Measurements from ENCODE around the gene RHOV.
"Not testable (repeated sequence)": the region's sequence is repeated elsewhere in the genome, so short reads cannot be mapped to it uniquely, and the experiment has no call there.

Gene RHOV

DNA sequence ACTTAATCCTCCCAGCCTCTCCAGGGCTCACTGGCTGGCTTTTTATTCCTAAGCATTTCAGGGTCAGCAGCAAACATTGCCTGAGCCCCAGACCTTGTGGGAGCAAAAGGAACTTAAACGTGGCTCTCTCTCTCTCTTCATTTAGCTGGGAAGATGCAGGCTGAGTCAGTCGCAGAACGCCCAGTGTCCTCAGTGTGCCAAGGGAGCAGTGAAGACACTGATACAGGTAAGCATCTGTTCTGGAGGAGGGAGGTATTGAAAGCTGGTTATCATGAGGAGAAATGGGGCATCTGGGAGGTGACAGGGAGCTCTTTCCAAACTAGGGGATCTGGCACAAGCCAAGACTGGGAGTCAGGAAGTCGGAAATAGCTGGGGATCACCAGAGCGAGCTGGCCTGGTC is 4.3 kb downstream of the RHOV start:
- Mint-ChIP-seq H3K27me3 (no peaks in the 10 kb centered on the region), H3K4me3 (no peak overlapping the region), H3K9me3 (ENCODE audit: low read depth) (no peaks in the 10 kb centered on the region), H3K27ac (no peak overlapping the region), H3K4me1 (ENCODE audit: low read depth) (peaks cover 9% of the 10 kb centered on the region), H3K36me3 (no peaks in the 10 kb centered on the region)

DNA sequence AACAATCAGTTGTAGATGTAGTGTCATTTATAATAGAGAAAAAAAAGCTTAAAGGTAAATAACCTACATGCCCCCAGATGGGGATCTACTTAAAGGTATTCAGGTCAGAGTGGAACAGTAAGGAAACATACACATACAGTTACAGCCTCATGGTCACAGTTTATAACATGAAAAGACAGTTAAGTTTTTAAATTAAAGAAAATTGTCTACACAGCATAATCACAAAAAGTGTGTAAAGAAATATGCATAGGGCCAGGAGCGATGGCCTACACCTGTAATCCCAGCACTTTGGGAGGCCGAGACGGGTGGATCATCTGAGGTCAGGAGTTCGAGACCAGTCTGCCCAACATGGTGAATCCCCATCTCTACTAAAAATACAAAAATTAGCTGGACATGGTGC is 6.8 kb downstream of the RHOV start:
- Mint-ChIP-seq H3K36me3 (no peaks in the 10 kb centered on the region), H3K27ac (no peak overlapping the region), H3K9me3 (ENCODE audit: low read depth) (no peaks in the 10 kb centered on the region), H3K4me3 (no peak overlapping the region), H3K4me1 (ENCODE audit: low read depth) (peaks cover 2% of the 10 kb centered on the region), H3K27me3 (no peaks in the 10 kb centered on the region)

DNA sequence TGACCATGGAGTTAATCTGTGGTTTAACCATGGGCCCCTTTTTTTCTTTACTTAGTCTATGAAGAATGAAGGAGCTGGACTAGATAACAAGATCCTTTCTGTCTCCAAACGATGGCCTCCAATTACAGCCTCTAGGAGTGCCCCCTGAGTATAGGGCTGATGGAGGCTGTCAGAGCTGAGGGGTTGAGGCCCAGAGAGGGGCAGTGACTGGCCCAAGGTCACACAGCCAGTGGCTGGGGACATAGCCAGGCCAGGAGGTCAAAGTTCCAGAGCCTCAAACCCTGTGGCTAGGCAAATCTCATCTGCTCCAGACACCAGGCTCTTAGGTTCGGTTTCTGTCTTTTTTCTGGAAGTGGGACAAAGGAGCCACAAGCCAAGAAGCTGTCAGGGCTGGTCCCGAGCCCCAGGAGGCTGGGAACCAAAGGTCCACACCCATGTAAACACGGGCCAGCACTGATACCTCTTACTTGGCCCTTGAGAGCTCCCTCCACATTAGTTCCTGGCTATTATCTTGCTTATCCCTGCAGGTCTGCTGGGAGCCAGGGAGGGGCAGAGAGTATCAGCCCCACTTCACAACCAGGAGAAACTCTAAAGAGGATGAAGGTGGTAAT is 10.3 kb downstream of the RHOV start:
- H3K4me1 Mint-ChIP-seq (ENCODE audit: low read depth) = no peaks in the 10 kb centered on the region
- H3K36me3 Mint-ChIP-seq = no peaks in the 10 kb centered on the region
- no peaks in the 10 kb centered on the region for H3K27me3 Mint-ChIP-seq
- H3K9me3 Mint-ChIP-seq (ENCODE audit: low read depth) = no peaks in the 10 kb centered on the region
- H3K27ac Mint-ChIP-seq = no peak overlapping the region
- no peak overlapping the region for H3K4me3 Mint-ChIP-seq

DNA sequence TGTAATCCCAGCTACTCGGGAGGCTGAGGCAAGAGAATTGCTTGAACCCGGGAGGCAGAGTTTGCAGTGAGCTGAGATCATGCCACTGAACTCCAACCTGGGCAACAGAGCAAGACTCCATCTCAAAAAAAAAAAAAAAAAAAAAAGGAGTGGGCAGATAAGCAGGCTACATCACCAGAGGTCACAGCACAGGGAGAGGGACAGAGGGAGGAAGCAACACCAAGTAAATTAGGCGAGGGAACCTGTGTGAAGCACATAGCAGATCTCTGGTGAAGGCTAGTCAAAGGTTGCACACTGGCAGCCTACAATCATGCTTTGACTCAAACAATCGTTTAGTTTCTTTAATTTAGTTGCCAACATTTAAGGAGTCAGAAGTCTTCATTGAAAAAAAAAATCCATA is 12.9 kb downstream of the RHOV start:
- H3K4me3 Mint-ChIP-seq; H3K27me3 Mint-ChIP-seq; H3K4me1 Mint-ChIP-seq (ENCODE audit: low read depth); H3K27ac Mint-ChIP-seq; H3K9me3 Mint-ChIP-seq (ENCODE audit: low read depth); H3K36me3 Mint-ChIP-seq: not testable (repeated sequence)

DNA sequence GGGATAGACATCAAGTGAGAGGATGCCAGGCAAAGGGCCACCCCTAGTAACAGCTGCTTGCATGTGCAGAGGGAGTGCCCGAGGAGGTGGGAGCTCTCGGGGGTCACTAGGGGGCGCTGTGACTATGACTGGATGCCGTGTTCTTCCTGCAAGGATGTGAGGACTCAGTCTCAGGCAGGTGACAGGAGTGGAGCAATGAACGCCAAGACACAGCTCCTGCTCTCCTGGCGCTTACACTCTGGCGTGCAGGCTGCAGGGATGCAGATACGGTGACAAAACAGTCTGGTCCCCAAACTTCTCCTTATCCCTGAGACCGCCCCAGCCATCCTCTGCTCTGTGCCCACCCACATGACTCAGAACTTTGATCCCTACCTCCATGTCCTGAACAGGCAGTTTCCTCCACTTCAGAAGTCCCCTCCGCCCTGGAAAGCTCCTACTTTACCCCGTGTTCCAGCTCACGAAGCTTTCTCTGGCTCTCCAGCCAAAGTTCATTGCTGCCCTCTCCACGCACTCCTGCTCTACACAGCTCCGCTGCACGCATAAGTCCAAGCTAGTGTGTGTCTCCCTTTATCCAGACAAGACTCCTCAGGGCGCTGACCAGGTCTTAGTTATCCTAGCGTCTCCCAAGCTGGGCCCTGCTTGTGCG is 14.7 kb downstream of the RHOV start:
- Mint-ChIP-seq H3K4me1 (ENCODE audit: low read depth) (no peaks in the 10 kb centered on the region), H3K27ac (no peak overlapping the region), H3K4me3 (no peak overlapping the region)

DNA sequence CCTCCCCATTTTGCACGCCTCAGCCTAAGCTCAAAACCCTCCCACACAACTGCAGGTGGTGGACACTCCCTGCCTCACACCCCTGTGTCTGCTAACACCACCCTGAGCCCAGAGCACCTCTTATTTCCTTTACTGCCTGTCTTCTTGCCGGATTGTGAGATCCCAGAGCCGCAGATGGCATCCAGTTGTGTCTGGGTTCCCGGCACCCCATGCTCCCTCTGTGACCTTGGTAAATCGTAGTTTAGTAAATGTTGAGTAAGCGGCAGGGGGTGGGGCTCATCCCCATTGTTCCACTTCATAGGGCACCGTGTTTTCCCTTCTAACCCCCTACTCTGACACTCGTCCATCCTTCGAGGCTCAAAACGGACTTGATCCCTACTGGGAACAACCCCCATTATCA is 15.3 kb downstream of the RHOV start:
- no peaks in the 10 kb centered on the region for H3K4me1 Mint-ChIP-seq (ENCODE audit: low read depth)
- H3K9me3 Mint-ChIP-seq (ENCODE audit: low read depth) = no peaks in the 10 kb centered on the region
- H3K27me3 Mint-ChIP-seq = no peaks in the 10 kb centered on the region
- no peak overlapping the region for H3K27ac Mint-ChIP-seq
- H3K4me3 Mint-ChIP-seq = no peak overlapping the region
- H3K36me3 Mint-ChIP-seq = no peaks in the 10 kb centered on the region

More for the DNA sequence above, 14.7 kb downstream of the RHOV start:
- no peaks in the 10 kb centered on the region for H3K27me3 Mint-ChIP-seq
- H3K9me3 Mint-ChIP-seq (ENCODE audit: low read depth) = no peaks in the 10 kb centered on the region
- H3K36me3 Mint-ChIP-seq = no peaks in the 10 kb centered on the region

DNA sequence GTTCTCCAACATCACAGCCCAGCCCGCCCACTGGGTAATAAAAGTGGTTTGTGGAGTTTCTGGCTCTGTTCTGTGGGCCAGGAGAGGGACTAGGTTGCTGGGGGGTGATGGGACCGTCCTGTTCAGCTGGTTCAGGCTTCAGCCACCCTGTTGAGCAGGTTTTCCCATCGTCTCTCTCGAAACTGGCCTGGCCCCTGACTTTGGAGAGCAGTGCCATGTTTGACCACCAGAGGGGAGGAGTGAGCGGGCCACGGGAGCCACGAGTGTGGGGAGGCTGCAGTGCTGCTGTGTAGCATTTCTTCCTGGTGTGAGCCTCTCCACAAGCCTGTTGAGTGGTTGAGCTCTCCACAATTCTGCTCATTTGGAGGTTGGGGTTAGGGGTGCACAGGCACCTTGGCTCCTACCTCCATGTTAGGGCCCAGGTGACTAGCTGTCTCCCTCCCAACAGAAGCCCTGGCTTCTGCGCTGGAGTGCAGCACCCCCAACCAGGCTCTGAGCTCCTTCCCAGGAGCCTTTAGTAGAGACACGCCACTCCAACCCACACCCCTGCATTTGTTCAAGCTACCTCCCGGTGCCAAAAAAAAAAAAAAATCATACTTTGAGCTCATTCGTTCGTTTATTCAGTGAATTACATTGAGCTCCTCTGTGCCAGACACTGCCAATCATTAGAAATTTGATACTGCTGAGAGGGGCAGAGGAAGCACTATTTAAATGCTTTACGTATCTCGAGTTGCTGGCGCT is 16.3 kb downstream of the RHOV start:
- Mint-ChIP-seq H3K4me3 (no peak overlapping the region), H3K27ac (no peak overlapping the region), H3K4me1 (ENCODE audit: low read depth) (no peaks in the 10 kb centered on the region), H3K9me3 (ENCODE audit: low read depth) (no peaks in the 10 kb centered on the region), H3K27me3 (no peaks in the 10 kb centered on the region), H3K36me3 (no peaks in the 10 kb centered on the region)

DNA sequence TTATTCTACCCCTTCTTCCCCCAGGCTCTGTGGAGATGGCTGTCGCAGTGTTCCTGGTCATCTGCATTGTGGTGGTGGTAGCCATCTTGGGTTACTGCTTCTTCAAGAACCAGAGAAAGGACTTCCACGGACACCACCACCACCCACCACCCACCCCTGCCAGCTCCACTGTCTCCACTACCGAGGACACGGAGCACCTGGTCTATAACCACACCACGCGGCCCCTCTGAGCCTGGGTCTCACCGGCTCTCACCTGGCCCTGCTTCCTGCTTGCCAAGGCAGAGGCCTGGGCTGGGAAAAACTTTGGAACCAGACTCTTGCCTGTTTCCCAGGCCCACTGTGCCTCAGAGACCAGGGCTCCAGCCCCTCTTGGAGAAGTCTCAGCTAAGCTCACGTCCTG is 17.3 kb downstream of the RHOV start:
- no peak overlapping the region for H3K4me3 Mint-ChIP-seq

DNA sequence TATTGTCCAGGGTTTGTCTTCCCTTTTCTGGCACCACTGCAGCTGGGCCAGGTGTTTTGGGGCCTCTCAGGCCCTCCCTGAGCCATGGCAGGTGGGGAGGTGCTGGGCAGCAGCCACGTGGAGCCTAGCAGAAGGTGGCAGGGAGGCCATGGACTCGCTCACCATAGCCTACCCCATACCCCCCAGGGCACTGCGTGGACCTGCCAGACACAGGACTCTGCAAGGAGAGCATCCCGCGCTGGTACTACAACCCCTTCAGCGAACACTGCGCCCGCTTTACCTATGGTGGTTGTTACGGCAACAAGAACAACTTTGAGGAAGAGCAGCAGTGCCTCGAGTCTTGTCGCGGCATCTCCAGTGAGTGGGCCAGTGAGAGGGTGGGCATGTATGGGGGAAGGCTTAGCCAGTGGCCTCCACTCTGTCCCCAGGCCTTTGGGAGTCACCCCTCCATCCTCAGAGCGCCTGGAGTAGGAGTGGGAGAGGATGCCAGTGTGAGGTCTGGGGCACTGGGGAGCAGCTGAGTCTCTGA is 18.3 kb downstream of the RHOV start:
- Mint-ChIP-seq H3K9me3 (ENCODE audit: low read depth) (no peaks in the 10 kb centered on the region), H3K27ac (no peak overlapping the region), H3K4me3 (no peak overlapping the region), H3K36me3 (no peaks in the 10 kb centered on the region), H3K27me3 (no peaks in the 10 kb centered on the region), H3K4me1 (ENCODE audit: low read depth) (no peaks in the 10 kb centered on the region)

More for the DNA sequence above, 17.3 kb downstream of the RHOV start:
- no peak overlapping the region for H3K27ac Mint-ChIP-seq
- H3K4me1 Mint-ChIP-seq (ENCODE audit: low read depth) = no peaks in the 10 kb centered on the region
- no peaks in the 10 kb centered on the region for H3K36me3 Mint-ChIP-seq
- no peaks in the 10 kb centered on the region for H3K9me3 Mint-ChIP-seq (ENCODE audit: low read depth)
- H3K27me3 Mint-ChIP-seq = no peaks in the 10 kb centered on the region

DNA sequence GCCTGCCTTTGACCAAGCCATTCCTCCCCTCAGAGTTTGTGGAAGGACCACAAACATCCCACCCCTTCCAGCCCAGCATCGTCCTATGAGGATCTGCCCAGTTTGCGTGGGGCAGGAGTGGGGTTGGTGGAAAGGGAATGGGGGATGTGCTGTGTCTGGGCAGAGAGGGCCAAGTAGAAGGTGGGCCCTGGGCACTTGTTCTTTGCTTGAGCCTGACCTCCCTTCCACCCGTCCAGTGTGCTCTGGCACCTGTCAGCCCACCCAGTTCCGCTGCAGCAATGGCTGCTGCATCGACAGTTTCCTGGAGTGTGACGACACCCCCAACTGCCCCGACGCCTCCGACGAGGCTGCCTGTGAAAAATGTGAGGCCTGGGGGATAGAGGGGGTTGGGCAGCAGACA is 19.9 kb downstream of the RHOV start:
- H3K4me1 Mint-ChIP-seq (ENCODE audit: low read depth) = no peaks in the 10 kb centered on the region
- no peaks in the 10 kb centered on the region for H3K27me3 Mint-ChIP-seq
- H3K27ac Mint-ChIP-seq = no peak overlapping the region
- H3K4me3 Mint-ChIP-seq = no peak overlapping the region
- no peaks in the 10 kb centered on the region for H3K9me3 Mint-ChIP-seq (ENCODE audit: low read depth)
- H3K36me3 Mint-ChIP-seq = no peaks in the 10 kb centered on the region

DNA sequence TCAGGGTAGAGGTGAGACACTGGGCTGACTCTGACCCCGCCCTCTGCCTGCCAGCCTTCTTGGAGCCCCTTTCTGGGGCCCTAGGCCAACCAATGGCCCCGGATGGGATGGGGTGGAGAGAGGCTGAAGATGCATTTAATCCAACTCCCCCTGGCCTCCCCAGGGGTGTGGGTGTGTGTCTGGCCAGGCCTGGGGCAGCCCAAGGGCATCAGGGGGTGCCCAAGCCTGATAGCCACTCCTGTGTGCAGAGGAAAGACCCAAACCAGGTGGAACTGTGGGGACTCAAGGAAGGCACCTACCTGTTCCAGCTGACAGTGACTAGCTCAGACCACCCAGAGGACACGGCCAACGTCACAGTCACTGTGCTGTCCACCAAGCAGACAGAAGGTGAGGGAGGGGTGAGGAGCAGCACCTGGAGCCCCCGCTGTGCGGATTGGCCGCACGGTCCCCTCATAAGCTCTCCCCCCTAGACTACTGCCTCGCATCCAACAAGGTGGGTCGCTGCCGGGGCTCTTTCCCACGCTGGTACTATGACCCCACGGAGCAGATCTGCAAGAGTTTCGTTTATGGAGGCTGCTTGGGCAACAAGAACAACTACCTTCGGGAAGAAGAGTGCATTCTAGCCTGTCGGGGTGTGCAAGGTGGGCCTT is 20.7 kb downstream of the RHOV start:
- no peaks in the 10 kb centered on the region for H3K4me1 Mint-ChIP-seq (ENCODE audit: low read depth)
- H3K36me3 Mint-ChIP-seq = no peaks in the 10 kb centered on the region
- no peak overlapping the region for H3K4me3 Mint-ChIP-seq
- no peak overlapping the region for H3K27ac Mint-ChIP-seq
- H3K27me3 Mint-ChIP-seq = no peaks in the 10 kb centered on the region
- H3K9me3 Mint-ChIP-seq (ENCODE audit: low read depth) = no peaks in the 10 kb centered on the region

DNA sequence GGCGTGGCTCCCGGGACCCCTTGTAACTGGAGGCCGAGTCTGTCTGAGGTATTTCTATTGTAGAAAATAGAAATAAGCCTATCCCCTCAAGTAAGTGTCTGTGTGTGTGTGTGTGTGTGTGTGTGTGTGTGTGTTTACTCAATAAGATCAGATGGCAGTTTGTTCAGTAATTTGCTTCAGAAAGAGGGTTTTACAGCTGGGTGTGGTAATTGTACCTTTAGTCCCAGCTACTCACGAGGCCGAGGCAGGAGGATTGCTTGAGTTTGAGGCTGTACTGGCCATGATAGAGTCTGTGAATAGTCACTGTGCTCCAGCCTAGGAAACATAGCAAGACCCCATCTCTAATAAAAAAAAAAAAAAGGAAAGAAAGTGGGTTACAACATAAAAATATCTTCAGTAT is 21.5 kb downstream of the RHOV start:
- H3K9me3 Mint-ChIP-seq (ENCODE audit: low read depth) = no peaks in the 10 kb centered on the region
- no peaks in the 10 kb centered on the region for H3K36me3 Mint-ChIP-seq
- H3K4me3 Mint-ChIP-seq = no peak overlapping the region
- no peaks in the 10 kb centered on the region for H3K27me3 Mint-ChIP-seq
- no peak overlapping the region for H3K27ac Mint-ChIP-seq
- no peaks in the 10 kb centered on the region for H3K4me1 Mint-ChIP-seq (ENCODE audit: low read depth)

DNA sequence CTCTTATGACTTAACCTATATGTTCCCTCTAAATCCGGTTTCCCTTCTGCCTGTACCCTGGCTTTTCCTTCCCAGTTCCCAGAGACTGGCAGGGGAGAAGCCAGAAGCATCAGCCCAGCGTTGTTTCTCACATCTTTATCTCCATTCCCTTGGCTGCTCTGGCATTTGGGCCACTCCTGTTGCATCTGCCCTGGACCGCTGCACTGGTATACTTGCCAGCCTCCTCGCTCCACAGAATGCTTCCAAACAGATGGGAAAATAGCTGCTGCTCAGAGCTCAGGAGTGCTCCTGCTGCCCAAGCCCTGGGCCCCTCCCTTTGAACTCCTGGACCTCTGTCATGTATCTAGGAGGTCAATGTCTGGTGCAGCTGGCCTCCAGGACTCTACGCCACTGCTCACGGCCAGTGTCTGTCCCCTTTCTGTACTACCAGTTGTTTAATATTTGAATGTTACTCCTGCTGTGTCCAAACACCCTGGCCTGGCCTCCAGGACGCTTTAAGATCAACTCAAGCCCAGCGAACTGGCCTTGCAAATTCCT is 23.4 kb downstream of the RHOV start:
- Mint-ChIP-seq H3K4me1 (ENCODE audit: low read depth) (peaks cover 2% of the 10 kb centered on the region), H3K4me3 (no peak overlapping the region), H3K36me3 (no peaks in the 10 kb centered on the region), H3K9me3 (ENCODE audit: low read depth) (no peaks in the 10 kb centered on the region), H3K27ac (no peak overlapping the region), H3K27me3 (no peaks in the 10 kb centered on the region)

DNA sequence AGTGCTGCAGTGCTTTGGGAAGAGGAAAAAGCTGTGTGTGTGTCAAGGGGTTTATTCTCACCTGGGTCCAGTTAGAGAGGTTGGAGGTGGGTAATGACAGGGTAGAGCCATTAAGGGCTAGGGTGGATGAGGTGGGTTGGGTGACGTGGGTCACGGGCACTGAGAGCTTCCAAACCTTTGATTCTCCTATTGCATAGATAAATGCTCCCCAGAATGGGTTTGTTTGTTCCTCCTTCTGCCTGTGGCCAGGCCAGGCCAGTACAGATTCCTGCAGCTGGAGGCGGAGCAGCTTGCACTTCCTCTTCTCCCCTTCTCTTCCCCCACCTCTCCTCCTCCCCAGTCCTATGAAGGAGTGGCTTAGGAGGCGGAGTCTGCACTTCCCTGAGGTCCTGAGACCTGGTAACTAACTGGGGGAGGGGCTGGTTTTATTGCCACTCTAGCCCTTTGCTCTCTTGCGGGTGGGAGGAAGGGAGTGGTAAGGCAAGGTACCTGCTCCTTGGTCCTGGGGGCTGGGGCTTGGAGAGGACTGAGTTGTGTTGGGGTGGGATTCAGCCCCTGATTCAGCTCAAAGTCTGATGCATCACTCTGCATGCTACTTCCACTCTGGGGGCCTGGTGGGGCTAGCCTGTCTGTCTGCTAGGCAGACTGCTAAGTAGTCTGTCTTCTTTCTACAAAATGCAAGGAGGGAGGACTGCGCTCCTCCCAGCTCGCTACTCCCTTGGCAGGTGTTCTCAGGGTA is 26.6 kb downstream of the RHOV start:
- H3K27me3 Mint-ChIP-seq = peaks cover 6% of the 10 kb centered on the region
- H3K9me3 Mint-ChIP-seq (ENCODE audit: low read depth) = no peaks in the 10 kb centered on the region
- no peak overlapping the region for H3K4me3 Mint-ChIP-seq
- no peak overlapping the region for H3K27ac Mint-ChIP-seq
- no peaks in the 10 kb centered on the region for H3K36me3 Mint-ChIP-seq
- H3K4me1 Mint-ChIP-seq (ENCODE audit: low read depth) = peaks cover 9% of the 10 kb centered on the region

Data from activated naive CD8-positive, alpha-beta T cell (primary cell).